ACHN (cell line): Measurements from ENCODE around the gene SCAMP2.

Experiments
- DNase-seq: peaks from one replicate; pipeline ENCODE4 v3.0.0-alpha.2; 2015
- in situ Hi-C: cut with HindIII; loops from 2 replicates; pipeline ENCODE4 v1.10.0; 2017; ENCODE audit warnings: low sequenced_read_pairs, low pct_ligation_motif_present, low pct_unique_long_range_greater_than_20kb

SCAMP2 gene

GRCh38 chr15:74867466-74868038, 5.6 kb downstream of the SCAMP2 start:
- DNase-seq = no peak

GRCh38 chr15:74866090-74866489, 7.1 kb downstream of the SCAMP2 start:
- in situ Hi-C loops = no loop called here

More at GRCh38 chr15:74867466-74868038, 5.6 kb downstream of the SCAMP2 start:
- in situ Hi-C loops = no loop called here

GRCh38 chr15:74865316-74865715, 7.8 kb downstream of the SCAMP2 start:
- no peak for DNase-seq
- in situ Hi-C loops = no loop called here

More at GRCh38 chr15:74866090-74866489, 7.1 kb downstream of the SCAMP2 start:
- DNase-seq = peak; percentile 64

- in situ Hi-C loops = no loop called here
- DNase-seq = no peak
Measured at GRCh38 chr15:74864296-74864695, 8.9 kb downstream of the SCAMP2 start.

DNA sequence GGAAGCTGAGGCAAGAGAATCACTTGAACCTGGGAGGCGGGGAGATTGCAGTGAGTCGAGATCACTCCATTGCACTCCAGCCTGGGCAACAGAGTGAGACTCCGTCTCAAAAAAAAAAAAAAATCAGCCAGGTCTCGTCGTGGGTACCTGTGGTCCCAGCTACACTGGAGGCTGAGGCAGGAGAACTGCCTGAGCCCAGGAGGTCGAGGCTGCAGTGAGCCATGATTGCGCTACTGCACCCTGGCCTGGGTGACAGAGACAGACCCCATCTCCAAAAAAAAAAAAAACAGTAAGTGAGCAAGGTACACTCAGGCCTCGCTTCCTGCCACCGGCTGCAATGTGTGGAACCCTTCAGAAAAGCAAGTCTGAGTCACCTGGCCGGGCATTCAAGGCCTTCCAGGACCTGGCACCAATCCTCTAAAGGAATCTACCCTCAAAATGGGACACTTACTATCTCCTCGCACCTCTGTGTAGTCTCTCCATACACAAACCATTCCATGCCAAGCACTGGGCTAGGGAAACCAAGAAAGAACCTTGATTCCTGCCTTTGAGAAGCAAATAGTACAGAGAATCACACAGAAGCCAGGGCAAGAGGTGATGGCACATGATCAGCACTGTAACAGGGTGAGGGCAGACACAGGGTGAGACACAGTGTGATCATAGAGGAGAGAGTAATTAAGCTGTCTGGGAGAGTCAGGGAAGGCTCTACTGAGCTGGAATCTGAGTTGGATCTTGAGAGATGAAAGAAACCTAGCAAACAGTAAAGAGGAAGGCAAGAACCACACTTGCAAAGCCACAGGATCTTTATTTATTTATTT, 9.7 kb downstream of the SCAMP2 start:
- in situ Hi-C loops = no loop called here
- peak; percentile 53 for DNase-seq

DNA sequence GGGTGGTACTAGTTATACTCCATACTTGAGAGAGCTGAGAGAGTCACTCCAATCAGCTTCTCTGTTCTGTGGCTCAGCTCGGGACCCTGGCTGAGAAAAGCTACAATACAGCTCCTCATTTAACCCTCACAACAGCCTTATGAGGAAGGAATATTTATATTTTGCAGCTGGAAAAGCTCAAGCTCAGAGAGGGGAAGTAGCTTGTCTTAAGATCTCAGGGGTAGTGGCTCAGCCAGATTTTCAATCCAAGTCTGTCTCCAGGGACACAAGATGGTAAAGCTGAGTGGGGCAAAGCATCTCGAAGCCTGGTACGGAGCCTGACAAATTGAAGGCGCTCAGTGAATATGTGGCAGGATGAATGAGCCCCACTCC, 14.8 kb downstream of the SCAMP2 start:
- DNase-seq = no peak
- in situ Hi-C loops = no loop called here

DNA sequence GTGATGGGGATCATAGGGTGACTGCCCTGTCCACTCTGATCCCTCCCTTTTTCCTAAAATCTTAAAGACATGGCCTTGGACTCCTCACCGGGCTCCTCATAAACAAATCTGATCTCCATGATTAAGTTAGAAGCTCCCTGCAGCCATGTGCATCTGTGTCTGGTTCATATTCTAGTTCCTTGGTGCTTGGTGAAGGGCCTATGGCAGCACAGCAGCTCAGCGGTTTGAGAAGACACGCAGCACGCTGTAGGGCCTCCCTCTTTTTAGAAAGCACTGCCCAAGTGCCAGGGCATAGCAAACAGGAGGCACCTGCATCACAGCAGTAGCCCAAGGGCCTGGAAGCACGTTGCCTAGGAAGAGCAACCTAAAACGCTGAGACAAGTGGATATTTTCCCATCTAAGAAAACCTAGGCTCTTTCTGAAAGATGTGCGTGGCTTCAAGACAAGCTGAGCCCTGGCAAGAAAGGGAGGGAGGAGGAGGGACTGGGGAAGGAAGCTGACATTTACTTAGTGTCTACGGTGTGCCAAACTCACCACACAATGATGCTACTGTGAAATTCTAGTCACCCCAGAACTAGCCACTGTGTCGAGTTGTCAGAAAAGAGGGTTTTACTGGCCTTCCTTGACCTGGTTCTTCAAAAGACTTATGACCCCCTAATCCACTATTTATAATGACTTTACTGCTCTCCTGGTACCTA, 15.3 kb downstream of the SCAMP2 start:
- DNase-seq = no peak

DNA sequence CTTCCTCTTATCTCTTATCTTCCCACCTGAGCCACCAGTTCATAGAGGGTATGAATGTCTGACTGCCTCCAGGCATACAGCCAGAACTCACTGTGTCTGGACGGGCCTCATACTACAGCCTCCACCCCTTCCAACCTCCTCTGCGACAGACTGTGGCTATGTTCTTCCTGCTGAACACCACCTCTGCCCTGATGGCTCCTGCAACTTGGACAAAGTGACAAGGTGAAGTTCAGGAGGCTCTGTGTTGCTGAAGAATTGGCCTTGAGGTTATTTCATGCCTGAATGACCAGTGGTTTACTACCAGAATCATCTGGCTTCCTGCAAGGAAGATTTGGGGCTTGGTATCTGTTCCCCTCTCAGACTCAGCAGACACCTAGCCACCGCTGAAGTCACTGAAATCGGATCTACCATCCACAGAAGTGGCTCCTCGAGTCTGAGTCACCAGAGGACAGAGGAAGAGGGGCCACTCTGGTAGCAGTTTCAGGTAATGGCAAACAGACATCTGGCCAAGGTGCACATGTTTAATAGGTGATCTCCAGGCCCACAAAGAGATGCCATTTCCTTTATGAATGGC, 16.0 kb downstream of the SCAMP2 start:
- in situ Hi-C loops = no loop called here
- DNase-seq = no peak

More for the DNA sequence above, 15.3 kb downstream of the SCAMP2 start:
- in situ Hi-C loops = no loop called here

- in situ Hi-C loops = no loop called here
Measured at GRCh38 chr15:74856537-74856936, 16.6 kb downstream of the SCAMP2 start.

GRCh38 chr15:74855857-74856256, 17.3 kb downstream of the SCAMP2 start:
- in situ Hi-C loops = no loop called here
- DNase-seq = no peak

More at GRCh38 chr15:74856537-74856936, 16.6 kb downstream of the SCAMP2 start:
- no peak for DNase-seq

DNA sequence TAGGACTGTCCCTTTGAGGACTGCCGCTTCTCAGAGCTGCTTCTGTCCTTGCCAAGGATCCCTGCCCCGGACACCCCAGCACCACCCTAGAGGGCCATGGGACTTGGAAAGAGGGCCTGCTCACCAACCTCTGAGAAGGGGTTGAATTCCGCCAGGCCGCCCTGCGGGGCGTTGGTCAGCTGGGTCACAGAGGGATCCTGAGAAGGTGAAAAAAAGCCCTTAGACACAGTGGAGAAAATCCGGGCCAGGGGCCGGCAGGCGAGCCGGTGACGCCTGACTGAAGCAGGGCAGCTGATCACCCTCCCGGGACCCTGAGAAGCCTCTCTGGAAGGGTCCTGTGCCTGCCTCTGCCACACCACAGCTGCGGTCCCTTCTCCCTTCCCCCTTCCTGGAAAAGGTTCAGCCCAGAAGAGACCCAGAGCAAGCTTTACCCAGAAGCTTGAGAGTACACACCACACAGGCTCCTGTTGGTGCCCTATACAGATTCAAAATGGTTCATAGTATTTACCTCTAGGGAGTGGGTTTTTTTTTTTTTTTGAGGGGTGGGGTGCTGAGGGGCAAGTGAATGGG, 18.6 kb downstream of the SCAMP2 start:
- in situ Hi-C loops = no loop called here
- DNase-seq = no peak

DNA sequence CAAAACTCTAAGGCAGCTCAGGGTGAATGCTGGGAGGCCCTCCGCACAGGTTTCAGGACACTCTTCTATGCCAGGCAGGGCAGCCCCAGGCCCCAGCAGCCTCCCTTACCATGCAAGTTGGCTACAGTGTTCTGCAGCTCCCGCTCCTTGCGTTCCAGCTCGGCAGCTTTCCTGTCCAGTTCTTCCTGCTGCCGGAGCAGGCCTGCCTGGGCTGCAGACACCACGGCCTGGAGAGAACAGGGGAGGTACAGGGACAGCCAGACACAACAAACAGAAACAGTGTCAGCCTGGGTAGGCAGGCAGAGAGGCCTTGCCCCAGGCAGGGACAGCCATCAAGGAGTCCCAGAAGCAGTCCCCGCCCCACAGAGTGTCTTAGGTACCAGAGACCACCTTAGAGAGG, 21.2 kb downstream of the SCAMP2 start:
- no peak for DNase-seq
- in situ Hi-C loops = no loop called here

DNA sequence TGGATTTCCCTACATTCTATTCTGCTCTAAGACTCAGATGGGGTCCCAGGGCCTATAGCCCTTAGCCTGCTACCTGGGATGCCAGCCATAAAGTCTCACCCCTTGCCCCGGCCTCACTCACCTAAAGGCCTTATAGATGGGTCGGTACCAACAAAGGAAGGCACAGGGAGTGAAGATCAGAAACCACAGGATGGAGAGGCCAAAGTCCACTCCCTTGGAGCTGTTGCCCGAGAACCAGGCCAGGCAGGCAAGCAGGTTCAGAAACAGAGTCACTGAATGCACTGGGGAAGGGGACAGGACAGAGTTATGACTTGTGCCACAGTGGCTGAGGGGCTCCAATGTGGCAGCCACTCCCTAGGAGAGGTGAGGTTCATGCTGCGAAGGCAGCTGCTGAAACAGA, 22.8 kb downstream of the SCAMP2 start:
- in situ Hi-C loops = no loop called here
- DNase-seq = no peak

DNA sequence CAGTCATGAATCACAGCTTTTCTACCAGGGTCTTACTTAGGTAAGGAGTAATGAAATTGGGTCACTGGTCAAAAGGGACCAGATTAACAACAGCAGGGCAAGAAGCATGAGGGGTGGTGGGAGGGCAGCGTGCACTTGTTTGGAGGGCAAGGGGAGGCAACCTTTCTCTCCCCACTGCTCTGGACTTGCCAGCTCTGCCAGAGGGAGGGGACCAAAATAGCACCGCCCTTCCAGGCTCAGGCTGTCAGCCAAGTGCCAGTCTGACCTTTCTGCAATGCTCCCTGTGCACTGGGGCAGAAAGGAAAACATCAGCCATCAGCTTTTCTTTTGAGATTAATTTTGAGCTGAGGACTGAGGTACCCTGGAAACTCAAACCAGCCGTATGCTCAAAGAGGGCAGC, 25.7 kb downstream of the SCAMP2 start:
- in situ Hi-C loops = no loop called here
- DNase-seq = peak; percentile 33

GRCh38 chr15:74845581-74845980, 27.6 kb downstream of the SCAMP2 start:
- in situ Hi-C loops = no loop called here
- DNase-seq = no peak

GRCh38 chr15:74845208-74845568, 28.0 kb downstream of the SCAMP2 start:
- in situ Hi-C loops = no loop called here
- no peak for DNase-seq

- in situ Hi-C loops = no loop called here
- no peak for DNase-seq
Measured at GRCh38 chr15:74844319-74845207, 28.6 kb downstream of the SCAMP2 start.

- in situ Hi-C loops = no loop called here
- no peak for DNase-seq
Measured at GRCh38 chr15:74843891-74844299, 29.3 kb downstream of the SCAMP2 start.
